CD4-positive, alpha-beta memory T cell (primary cell): ENCODE data around the gene FOXN3. TPM values are rescaled to one million over a fixed set of nuclear protein-coding genes. Genes with fewer than 3 reads are reported as not detected.

Source experiments
- CTCF ChIA-PET: fragments of 350-600 bp; sonication (Branson Sonifier 250); formaldehyde crosslinking; loops from one replicate; lab custom pipeline; 2021; ENCODE audit warnings: inconsistent platforms; ENCODE audit not compliant: partially characterized antibody; lab: Charles Lee
- POLR2A ChIA-PET: fragments of 350-600 bp; sonication (Branson Sonifier 250); formaldehyde crosslinking; loops from one replicate; lab custom pipeline; 2021; ENCODE audit not compliant: partially characterized antibody; lab: Charles Lee
- DNase-seq, 5 donors: peaks; one replicate each; pipeline versions ENCODE4 v3.0.0 to v3.0.0-alpha.2; 2020 to 2022; ENCODE audit warnings: mixed read lengths in 1 of 5
- H3K27ac ChIP-seq: one replicate; pipeline ENCODE4 v1.7.0; 2013; ENCODE audit warnings: low read depth, low read length
- H3K27me3 ChIP-seq: 2 replicates; pipeline ENCODE4 v1.7.0; 2013; ENCODE audit warnings: mild to moderate bottlenecking, low read length, moderate library complexity; ENCODE audit not compliant: insufficient read depth
- H3K36me3 ChIP-seq: 2 replicates; pipeline ENCODE4 v1.7.0; 2013; ENCODE audit warnings: mild to moderate bottlenecking, low read length, moderate library complexity; ENCODE audit not compliant: insufficient read depth
- H3K4me1 ChIP-seq: 2 replicates; pipeline ENCODE4 v1.7.0; 2013; ENCODE audit warnings: mild to moderate bottlenecking, low read length, moderate library complexity; ENCODE audit not compliant: insufficient read depth
- H3K4me3 ChIP-seq, 2 donors: one replicate each; pipeline ENCODE4 v1.7.0; 2013; ENCODE audit warnings: low read length in 2 of 2, mild to moderate bottlenecking in 1 of 2
- H3K9me3 ChIP-seq, 2 donors: one replicate each; pipeline ENCODE4 v1.7.0; 2013; ENCODE audit warnings: low read length in 2 of 2, control low read depth in 1 of 2; ENCODE audit not compliant: control insufficient read depth in 1 of 2
- H3K27ac Mint-ChIP-seq, 7 donors: one replicate each; pipeline ENCODE4 v1.8.0; 2020 to 2021; ENCODE audit warnings: mixed read lengths in 7 of 7, mild to moderate bottlenecking in 6 of 7, inconsistent platforms in 3 of 7, moderate library complexity in 3 of 7
- H3K27me3 Mint-ChIP-seq, 2 donors: one replicate each; pipeline ENCODE4 v1.8.0; 2020 to 2021; ENCODE audit warnings: mixed read lengths in 2 of 2
- H3K36me3 Mint-ChIP-seq, 2 donors: one replicate each; pipeline ENCODE4 v1.8.0; 2020 to 2021; ENCODE audit warnings: mixed read lengths in 2 of 2, inconsistent platforms in 1 of 2, mild to moderate bottlenecking in 1 of 2
- H3K4me1 Mint-ChIP-seq, 4 donors: one replicate each; pipeline ENCODE4 v1.8.0; 2020 to 2021; ENCODE audit warnings: mixed read lengths in 4 of 4, mild to moderate bottlenecking in 1 of 4
- H3K4me3 Mint-ChIP-seq, 8 donors: one replicate each; pipeline ENCODE4 v1.8.0; 2020 to 2021; ENCODE audit warnings: mixed read lengths in 8 of 8, mild to moderate bottlenecking in 7 of 8, moderate library complexity in 6 of 8, inconsistent platforms in 3 of 8
- H3K9me3 Mint-ChIP-seq, 8 donors: one replicate each; pipeline ENCODE4 v1.8.0; 2020 to 2021; ENCODE audit warnings: mixed read lengths in 8 of 8, mild to moderate bottlenecking in 5 of 8, inconsistent platforms in 3 of 8, moderate library complexity in 1 of 8
- intact Hi-C: fragments of 100-400 bp; cut with micrococcal nuclease; formaldehyde crosslinking; loops from one replicate; pipeline ENCODE4 v1.15.1; 2023
- polyA plus RNA-seq, 2 donors: library from polyadenylated mRNA; unstranded; fragments of 300-500 nt; fragmentation: Illumina TruSeq; gene quantifications; one replicate each; pipeline ENCODE4 v1.2.3, GENCODE V29; 2021
- total RNA-seq, 2 experiments: library from RNA; stranded (reverse); gene quantifications; one replicate each; pipeline ENCODE4 v1.2.3, GENCODE V29; 2021

FOXN3 gene
- total and polyA plus RNA-seq, 4 experiments from 2014 or later = 92.6 to 111 (median 106) TPM

DNA sequence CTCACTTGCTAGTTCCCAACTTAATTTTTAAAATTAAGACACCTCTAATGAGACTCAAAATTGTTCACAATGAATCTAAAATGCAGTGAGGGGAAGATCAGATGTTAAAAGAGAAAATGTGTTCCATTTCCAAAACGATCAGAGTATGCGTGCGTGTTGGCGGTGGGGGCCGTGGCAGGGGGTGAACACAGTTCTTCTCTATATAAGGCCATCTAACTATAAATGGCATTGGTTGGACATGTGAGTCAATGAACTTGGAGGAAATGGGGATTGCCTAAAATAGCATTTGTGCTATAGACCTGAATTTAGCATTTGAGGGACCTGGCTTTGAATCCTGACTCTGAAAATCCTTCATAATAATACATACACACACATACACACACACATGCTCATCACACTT, 149.4 kb downstream of the FOXN3 start:
- Mint-ChIP-seq H3K27ac (no peak overlapping the region), H3K4me3 (no peak overlapping the region), H3K4me1 (peaks cover 39 to 60% (median 45%) of the 10 kb centered on the region in 4 donors), H3K36me3 (peaks cover 13 to 21% of the 10 kb centered on the region in 2 donors), H3K9me3 (peaks cover 0 to 2% (median 0%) of the 10 kb centered on the region in 8 donors), H3K27me3 (no peaks in the 10 kb centered on the region)
- no peak for DNase-seq
- Histone ChIP-seq H3K27ac (no peak overlapping the region), H3K4me3 (no peak overlapping the region), H3K27me3 (no peaks in the 10 kb centered on the region), H3K9me3 (no peaks in the 10 kb centered on the region), H3K36me3 (no peaks in the 10 kb centered on the region), H3K4me1 (no peaks in the 10 kb centered on the region)
- CTCF ChIA-PET = no interaction called here
- POLR2A ChIA-PET = no interaction called here
- intact Hi-C loops = no loop called here

DNA sequence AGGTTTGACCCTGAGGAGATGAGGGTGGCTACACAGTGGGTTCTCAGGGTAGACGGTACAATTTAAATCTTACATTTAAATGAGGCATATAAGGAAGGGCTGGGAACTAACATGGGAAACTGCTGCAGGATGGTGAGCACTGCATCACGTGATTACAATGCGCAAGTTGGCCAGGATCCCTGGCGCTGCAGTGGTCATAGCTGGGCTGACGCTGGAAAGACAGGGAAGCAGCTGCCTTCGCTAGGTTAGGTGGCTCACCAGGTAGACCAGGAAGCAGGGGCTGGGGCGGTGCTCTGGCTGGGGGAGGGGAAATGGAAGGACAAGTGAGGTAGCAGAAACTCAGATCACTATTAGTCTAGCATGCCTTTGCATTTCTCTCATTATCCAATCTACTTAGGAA, 149.9 kb downstream of the FOXN3 start:
- no peaks in the 10 kb centered on the region for H3K4me1 ChIP-seq
- Mint-ChIP-seq H3K27me3 (no peaks in the 10 kb centered on the region), H3K27ac (peak overlapping the region in 1 of 7 donors; percentile 14), H3K36me3 (peaks cover 13 to 21% of the 10 kb centered on the region in 2 donors), H3K4me1 (peaks cover 41 to 60% (median 45%) of the 10 kb centered on the region in 4 donors), H3K9me3 (peaks cover 0 to 2% (median 0%) of the 10 kb centered on the region in 8 donors), H3K4me3 (no peak overlapping the region)
- ChIA-PET POLR2A (no interaction called here), CTCF (no interaction called here)
- H3K27ac ChIP-seq = no peak overlapping the region
- no peak overlapping the region for H3K4me3 ChIP-seq
- no peaks in the 10 kb centered on the region for H3K27me3 ChIP-seq
- H3K36me3 ChIP-seq = no peaks in the 10 kb centered on the region
- H3K9me3 ChIP-seq = no peaks in the 10 kb centered on the region
- DNase-seq = no peak
- intact Hi-C loops = no loop called here

DNA sequence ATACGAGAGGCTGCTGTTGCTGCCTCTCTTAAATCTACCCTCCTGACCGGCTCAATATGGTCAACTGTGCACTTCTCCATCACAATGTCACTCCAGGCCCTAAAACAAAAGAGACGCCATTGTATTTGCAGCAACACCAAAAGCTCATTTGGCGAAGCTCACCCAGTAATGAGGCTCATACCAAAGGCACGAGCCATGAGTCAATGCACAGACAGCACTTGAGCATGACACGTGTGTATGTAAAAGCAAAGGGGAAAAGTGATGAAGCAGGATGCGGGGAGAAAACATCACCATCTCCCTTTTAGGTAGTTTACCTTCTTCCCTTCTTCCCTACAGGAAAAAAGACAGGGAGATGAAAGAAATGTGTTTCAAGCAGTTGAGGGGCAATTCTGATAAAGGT, 150.3 kb downstream of the FOXN3 start:
- Mint-ChIP-seq H3K9me3 (peaks cover 0 to 2% (median 0%) of the 10 kb centered on the region in 8 donors), H3K4me3 (no peak overlapping the region), H3K27ac (peak overlapping the region in 1 of 7 donors; percentile 14), H3K27me3 (no peaks in the 10 kb centered on the region), H3K36me3 (peaks cover 13 to 21% of the 10 kb centered on the region in 2 donors), H3K4me1 (peaks cover 41 to 60% (median 45%) of the 10 kb centered on the region in 4 donors)
- ChIA-PET POLR2A (no interaction called here), CTCF (no interaction called here)
- intact Hi-C loops = no loop called here
- DNase-seq = no peak
- Histone ChIP-seq H3K36me3 (no peaks in the 10 kb centered on the region), H3K4me1 (no peaks in the 10 kb centered on the region), H3K9me3 (no peaks in the 10 kb centered on the region), H3K27ac (no peak overlapping the region), H3K27me3 (no peaks in the 10 kb centered on the region), H3K4me3 (no peak overlapping the region)

DNA sequence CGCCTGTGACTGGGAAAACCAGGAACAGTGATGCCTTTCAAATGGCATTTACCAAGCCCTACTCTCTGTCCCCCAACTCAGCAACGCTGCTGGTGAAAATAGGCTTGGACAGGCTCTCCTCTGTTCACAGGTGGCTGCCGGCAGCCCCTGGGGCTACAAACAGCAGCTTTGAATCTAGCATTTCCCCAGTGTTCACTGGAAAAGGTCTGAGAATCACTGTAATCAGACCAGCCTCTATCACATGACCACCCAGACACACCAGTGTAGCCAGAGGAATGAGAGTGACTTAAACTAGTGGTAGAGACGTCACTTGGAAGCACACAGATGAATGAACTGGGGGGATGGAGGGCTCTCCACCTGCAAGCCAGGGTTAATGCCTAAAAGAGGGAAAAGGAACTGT, 151.8 kb downstream of the FOXN3 start:
- peaks cover 0 to 2% (median 0%) of the 10 kb centered on the region in 8 donors for H3K9me3 Mint-ChIP-seq
- peaks cover 13 to 21% of the 10 kb centered on the region in 2 donors for H3K36me3 Mint-ChIP-seq
- no peak overlapping the region for H3K4me3 Mint-ChIP-seq
- CTCF ChIA-PET = interaction anchor here (1.5 kb wide), 1 partner anchor 88 kb away, joined by 4 read pairs; no protein-coding TSS in a partner anchor
- H3K27ac Mint-ChIP-seq = peak overlapping the region in 2 of 7 donors; percentile 4 to 64
- no peak overlapping the region for H3K4me3 ChIP-seq
- DNase-seq = no peak
- H3K9me3 ChIP-seq = no peaks in the 10 kb centered on the region
- H3K36me3 ChIP-seq = no peaks in the 10 kb centered on the region
- no peaks in the 10 kb centered on the region for H3K4me1 ChIP-seq
- no peak overlapping the region for H3K27ac ChIP-seq
- no peaks in the 10 kb centered on the region for H3K27me3 ChIP-seq
- peaks cover 32 to 54% (median 36%) of the 10 kb centered on the region in 4 donors for H3K4me1 Mint-ChIP-seq
- H3K27me3 Mint-ChIP-seq = no peaks in the 10 kb centered on the region
- POLR2A ChIA-PET = no interaction called here
- intact Hi-C loops = no loop called here

DNA sequence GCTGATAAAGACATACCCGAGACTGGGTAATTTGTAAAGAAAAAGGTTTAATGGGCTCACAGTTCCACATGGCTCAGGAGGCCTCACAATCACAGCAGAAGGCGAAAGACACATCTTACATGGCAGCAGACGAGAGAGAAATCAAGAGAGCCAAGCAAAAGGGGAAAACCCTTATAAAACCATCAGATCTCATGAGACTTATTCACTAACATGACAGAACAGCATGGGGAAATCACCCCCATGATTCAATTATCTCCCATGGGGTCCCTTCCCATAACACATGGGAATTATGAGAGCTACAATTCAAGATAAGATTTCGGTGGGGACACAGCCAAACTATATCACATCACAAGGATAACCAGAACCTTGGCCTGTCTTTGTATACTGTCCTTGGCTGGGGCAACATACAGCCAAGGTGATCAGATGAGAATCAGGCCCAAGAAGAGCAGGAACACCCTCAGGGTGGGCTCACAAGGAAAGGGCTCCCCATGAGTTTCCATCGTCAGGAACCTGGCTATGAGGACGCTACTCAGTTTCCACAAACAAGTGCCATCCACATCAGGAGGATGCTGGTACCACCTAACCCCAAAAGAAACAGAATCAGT, 152.7 kb downstream of the FOXN3 start:
- no peak overlapping the region for H3K4me3 ChIP-seq
- no peaks in the 10 kb centered on the region for H3K27me3 ChIP-seq
- intact Hi-C loops = no loop called here
- H3K27ac Mint-ChIP-seq = peak overlapping the region in 1 of 7 donors; percentile 2
- H3K36me3 Mint-ChIP-seq = peaks cover 17 to 21% of the 10 kb centered on the region in 2 donors
- H3K4me3 Mint-ChIP-seq = no peak overlapping the region
- DNase-seq = no peak
- no peaks in the 10 kb centered on the region for H3K36me3 ChIP-seq
- H3K27ac ChIP-seq = no peak overlapping the region
- H3K27me3 Mint-ChIP-seq = no peaks in the 10 kb centered on the region
- no peaks in the 10 kb centered on the region for H3K4me1 ChIP-seq
- peaks cover 0 to 2% (median 0%) of the 10 kb centered on the region in 8 donors for H3K9me3 Mint-ChIP-seq
- H3K9me3 ChIP-seq = no peaks in the 10 kb centered on the region
- ChIA-PET POLR2A (no interaction called here), CTCF (interaction anchor here (1.5 kb wide), 1 partner anchor 87 kb away, joined by 4 read pairs; no protein-coding TSS in a partner anchor)
- peaks cover 27 to 48% (median 29%) of the 10 kb centered on the region in 4 donors for H3K4me1 Mint-ChIP-seq

DNA sequence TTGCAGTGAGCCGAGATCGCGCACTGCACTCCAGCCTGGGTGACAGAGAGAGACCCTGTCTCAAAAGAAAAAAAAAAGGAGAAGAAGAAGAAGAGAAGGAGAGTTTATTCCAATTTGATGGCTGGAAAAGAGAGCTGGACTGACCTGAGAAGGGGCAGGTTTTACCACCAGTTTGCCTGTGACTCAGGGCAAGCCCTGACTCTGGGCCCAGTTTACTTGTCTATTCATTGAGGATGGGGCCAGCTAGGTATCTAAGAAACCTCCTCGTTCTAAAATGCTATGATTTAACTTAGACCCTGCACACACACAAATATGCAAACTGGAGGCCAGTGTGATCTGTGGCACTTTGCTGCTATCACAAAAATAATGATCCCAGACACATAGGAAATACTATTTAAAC, 155.0 kb downstream of the FOXN3 start:
- H3K4me1 Mint-ChIP-seq = peaks cover 19 to 37% (median 26%) of the 10 kb centered on the region in 4 donors
- Histone ChIP-seq H3K9me3 (no peaks in the 10 kb centered on the region), H3K36me3 (no peaks in the 10 kb centered on the region), H3K4me1 (no peaks in the 10 kb centered on the region), H3K27ac (no peak overlapping the region), H3K27me3 (no peaks in the 10 kb centered on the region), H3K4me3 (no peak overlapping the region)
- intact Hi-C loops = no loop called here
- no peaks in the 10 kb centered on the region for H3K9me3 Mint-ChIP-seq
- no peaks in the 10 kb centered on the region for H3K27me3 Mint-ChIP-seq
- peaks cover 20 to 25% of the 10 kb centered on the region in 2 donors for H3K36me3 Mint-ChIP-seq
- ChIA-PET CTCF (no interaction called here), POLR2A (no interaction called here)
- no peak for DNase-seq
- no peak overlapping the region for H3K4me3 Mint-ChIP-seq
- H3K27ac Mint-ChIP-seq = peak overlapping the region in 1 of 7 donors; percentile 9

DNA sequence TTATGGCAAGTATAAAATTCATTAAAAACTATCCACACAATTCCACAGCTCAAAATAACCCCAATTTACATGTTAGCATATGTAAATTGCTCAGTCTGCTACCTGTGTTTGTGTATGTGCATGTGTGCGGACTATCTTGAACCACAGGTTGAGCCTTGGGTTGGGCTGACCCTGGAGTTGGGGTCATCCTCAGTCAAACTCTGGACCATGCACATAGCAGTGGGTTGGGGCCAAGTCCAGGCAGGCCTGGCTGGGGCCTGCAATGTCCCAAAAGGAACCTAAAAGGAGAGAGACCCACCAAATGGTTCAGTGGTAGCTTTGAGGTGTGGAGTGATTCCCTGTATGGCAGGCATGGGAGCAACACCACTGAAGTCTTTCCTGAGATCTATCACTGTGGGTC, 156.1 kb downstream of the FOXN3 start:
- no peaks in the 10 kb centered on the region for H3K9me3 ChIP-seq
- H3K9me3 Mint-ChIP-seq = no peaks in the 10 kb centered on the region
- H3K4me1 ChIP-seq = no peaks in the 10 kb centered on the region
- H3K4me3 ChIP-seq = no peak overlapping the region
- no peak overlapping the region for H3K27ac ChIP-seq
- H3K27me3 ChIP-seq = no peaks in the 10 kb centered on the region
- no peaks in the 10 kb centered on the region for H3K36me3 ChIP-seq
- ChIA-PET POLR2A (no interaction called here), CTCF (interaction anchor here (0.6 kb wide), 1 partner anchor 25 kb away, joined by 3 read pairs; no protein-coding TSS in a partner anchor)
- H3K4me1 Mint-ChIP-seq = peaks cover 14 to 29% (median 24%) of the 10 kb centered on the region in 4 donors
- no peak for DNase-seq
- no peak overlapping the region for H3K4me3 Mint-ChIP-seq
- intact Hi-C loops = no loop called here
- H3K36me3 Mint-ChIP-seq = peaks cover 14 to 25% of the 10 kb centered on the region in 2 donors
- H3K27ac Mint-ChIP-seq = no peak overlapping the region
- no peaks in the 10 kb centered on the region for H3K27me3 Mint-ChIP-seq
